Mesodermal cell (in vitro differentiated cells): ENCODE data around the gene KRTAP10-9.
"Not testable (repeated sequence)": the region's sequence is repeated elsewhere in the genome, so short reads cannot be mapped to it uniquely, and the experiment has no call there.

Experiments
- H3K27ac ChIP-seq: 2 replicates; pipeline ENCODE4 v1.7.0; 2013; ENCODE audit warnings: mild to moderate bottlenecking, low read depth, low read length, moderate library complexity; ENCODE audit not compliant: severe bottlenecking
- H3K36me3 ChIP-seq: 2 replicates; pipeline ENCODE4 v1.7.1; 2013; ENCODE audit warnings: mild to moderate bottlenecking, low read length, moderate library complexity; ENCODE audit not compliant: control insufficient read depth, insufficient read depth
- H3K4me1 ChIP-seq: one replicate; pipeline ENCODE4 v1.7.1; 2013; ENCODE audit warnings: mild to moderate bottlenecking, low read length; ENCODE audit not compliant: insufficient read depth, control insufficient read depth, poor library complexity, severe bottlenecking
- H3K4me3 ChIP-seq: 2 replicates; pipeline ENCODE4 v1.7.0; 2013; ENCODE audit warnings: low read length, control low read depth, mild to moderate bottlenecking; ENCODE audit not compliant: insufficient read depth, poor library complexity, severe bottlenecking; ENCODE audit errors: extremely low read depth
- H3K9me3 ChIP-seq: 2 replicates; pipeline ENCODE4 v1.7.1; 2013; ENCODE audit warnings: mild to moderate bottlenecking, low read length, moderate library complexity; ENCODE audit not compliant: control insufficient read depth
- WGBS, 2 experiments: methylation state at CpG; one replicate each; pipeline ENCODE4 v1.1.5; 2013; ENCODE audit warnings: missing lambda C conversion rate in 2 of 2; ENCODE audit not compliant: insufficient coverage in 2 of 2; 5-methylcytosine and 5-hydroxymethylcytosine counted together

The KRTAP10-9 gene

GRCh38 chr21:44606495-44606894 lies 20.4 kb upstream of the KRTAP10-9 start:
- Histone ChIP-seq H3K27ac (no peak overlapping the region), H3K9me3 (peaks cover 20% of the 10 kb centered on the region), H3K36me3 (no peaks in the 10 kb centered on the region), H3K4me3 (no peak overlapping the region), H3K4me1 (no peaks in the 10 kb centered on the region)
- WGBS, 2 experiments = 76 to 80% methylated on average over 2 to 3 of the region's 4 CpGs

DNA sequence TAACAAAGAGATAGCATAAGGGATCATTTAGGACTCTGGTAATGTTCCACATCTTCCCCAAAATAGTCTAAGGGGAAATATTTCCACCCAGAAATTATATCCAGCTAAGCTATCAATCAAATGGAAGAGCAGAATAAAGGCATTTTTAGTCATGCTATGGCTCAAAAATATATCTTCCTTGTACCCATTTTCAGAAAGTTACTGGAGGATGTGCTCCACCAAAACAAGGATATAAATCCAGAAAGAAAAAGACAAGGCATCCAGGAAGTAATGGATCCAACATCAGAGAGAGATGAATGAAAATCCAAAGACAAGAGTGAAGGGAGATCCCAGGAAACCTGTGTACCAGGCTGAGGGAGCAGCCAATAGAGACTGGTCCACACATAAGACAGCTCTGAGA lies 17.7 kb upstream of the KRTAP10-9 start:
- no peak overlapping the region for H3K4me3 ChIP-seq
- H3K9me3 ChIP-seq = peaks cover 27% of the 10 kb centered on the region
- no peak overlapping the region for H3K27ac ChIP-seq
- no peaks in the 10 kb centered on the region for H3K36me3 ChIP-seq
- no peaks in the 10 kb centered on the region for H3K4me1 ChIP-seq

- H3K27ac ChIP-seq, H3K4me3 ChIP-seq, H3K36me3 ChIP-seq, H3K4me1 ChIP-seq: not testable (repeated sequence)
- WGBS, 2 experiments = 80 to 89% methylated on average over 7 of the region's 7 CpGs
- H3K9me3 ChIP-seq = peaks cover 24% of the 10 kb centered on the region
Measured at GRCh38 chr21:44610157-44610843, 16.6 kb upstream of the KRTAP10-9 start.

GRCh38 chr21:44611551-44611950 lies 15.3 kb upstream of the KRTAP10-9 start:
- Histone ChIP-seq H3K36me3 (no peaks in the 10 kb centered on the region), H3K4me3 (no peak overlapping the region), H3K4me1 (no peaks in the 10 kb centered on the region), H3K27ac (no peak overlapping the region), H3K9me3 (peaks cover 24% of the 10 kb centered on the region)
- 94 to 96% methylated on average over 3 to 4 of the region's 4 CpGs for WGBS, 2 experiments

GRCh38 chr21:44612029-44612486 lies 14.8 kb upstream of the KRTAP10-9 start, which contains the start of gene KRTAP10-8:
KRTAP10-8 (plus strand) TSS chr21:44612079; CDS start chr21:44612101, 22 bp downstream.
- Histone ChIP-seq H3K4me3 (no peak within 1 kb of the TSS), H3K9me3 (peaks cover 24% of the 10 kb centered on the region), H3K4me1 (no peaks in the 10 kb centered on the region), H3K27ac (no peak within 1 kb of the TSS), H3K36me3 (no peaks in the 10 kb centered on the region)
- 82 to 98% methylated on average over 7 of the region's 8 CpGs for WGBS, 2 experiments

- Histone ChIP-seq H3K27ac (no peak overlapping the region), H3K4me1 (no peaks in the 10 kb centered on the region), H3K9me3 (peaks cover 24% of the 10 kb centered on the region), H3K36me3 (no peaks in the 10 kb centered on the region), H3K4me3 (no peak overlapping the region)
- WGBS, 2 experiments = 88 to 93% methylated on average over 7 to 13 of the region's 13 CpGs
Measured at GRCh38 chr21:44612669-44613229, 14.1 kb upstream of the KRTAP10-9 start.

DNA sequence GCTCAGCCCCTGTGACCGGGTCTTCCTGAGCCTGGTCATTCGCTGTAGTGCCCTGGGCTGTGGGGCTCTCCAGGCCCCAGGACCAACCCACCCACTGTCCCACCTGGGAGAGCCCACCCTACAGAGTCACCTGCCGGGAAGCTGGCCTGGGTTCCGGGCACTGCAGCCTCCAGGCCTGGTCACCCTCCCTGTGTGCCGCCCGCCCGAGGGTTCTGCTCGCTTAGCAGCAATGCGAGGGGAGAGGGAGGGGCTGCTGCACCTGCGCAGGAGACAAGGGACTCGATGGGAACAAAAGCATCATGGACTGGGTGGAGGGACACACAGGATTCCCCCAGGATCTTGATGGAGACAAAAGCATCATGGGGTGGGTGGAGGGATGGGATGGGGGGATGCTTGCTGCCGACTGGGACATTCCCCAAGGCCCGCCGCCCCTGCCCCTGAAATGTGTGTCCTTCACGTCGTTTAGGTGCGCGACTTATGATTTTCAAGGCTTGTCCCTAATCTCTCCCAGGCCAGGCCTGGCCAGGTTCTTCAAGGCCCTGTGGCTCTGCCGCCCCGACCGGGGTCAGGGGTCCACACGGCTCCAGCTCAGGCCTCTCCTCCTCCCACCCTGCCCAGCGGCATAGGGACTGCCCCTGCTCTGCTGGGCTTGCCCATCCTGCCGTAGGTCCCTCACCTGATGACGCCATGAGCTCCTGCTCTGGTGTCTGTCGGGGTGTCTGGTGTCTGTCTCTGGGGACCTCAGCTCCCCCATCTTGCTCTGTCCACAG lies 13.3 kb upstream of the KRTAP10-9 start:
- H3K9me3 ChIP-seq = peaks cover 24% of the 10 kb centered on the region
- H3K4me1 ChIP-seq = no peaks in the 10 kb centered on the region
- no peak overlapping the region for H3K4me3 ChIP-seq
- no peaks in the 10 kb centered on the region for H3K36me3 ChIP-seq
- no peak overlapping the region for H3K27ac ChIP-seq
- WGBS, 2 experiments = 89 to 93% methylated on average over 21 to 22 of the region's 26 CpGs

GRCh38 chr21:44614161-44614631 lies 12.7 kb upstream of the KRTAP10-9 start:
- no peak overlapping the region for H3K27ac ChIP-seq
- H3K9me3 ChIP-seq = peaks cover 20% of the 10 kb centered on the region
- H3K4me3 ChIP-seq = no peak overlapping the region
- no peaks in the 10 kb centered on the region for H3K36me3 ChIP-seq
- no peaks in the 10 kb centered on the region for H3K4me1 ChIP-seq
- WGBS, 2 experiments = 91 to 92% methylated on average over 9 to 14 of the region's 20 CpGs

DNA sequence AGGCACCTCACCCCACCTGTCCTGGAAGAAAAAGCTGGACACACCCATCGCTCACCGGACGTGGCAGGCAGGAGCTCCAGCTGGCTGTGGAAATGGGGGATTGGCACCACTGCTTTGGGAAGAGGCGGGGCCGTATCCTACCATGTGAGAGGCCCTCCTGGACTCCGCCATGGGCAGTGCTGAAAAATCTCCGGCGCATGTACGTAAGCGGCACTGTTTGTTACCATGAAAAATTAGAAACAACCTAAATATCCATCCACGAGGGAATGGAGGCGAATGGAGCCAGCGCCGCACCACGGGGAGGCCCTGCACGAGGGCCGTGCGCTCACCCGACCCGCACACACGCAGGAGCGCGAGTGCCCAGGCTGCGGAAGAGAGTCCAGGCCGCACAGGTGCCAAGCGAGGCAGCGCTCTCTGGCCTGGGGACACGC lies 11.9 kb upstream of the KRTAP10-9 start:
- 94 to 95% methylated on average over 24 to 28 of the region's 28 CpGs for WGBS, 2 experiments
- Histone ChIP-seq H3K4me1 (no peaks in the 10 kb centered on the region), H3K27ac (no peak overlapping the region), H3K36me3 (no peaks in the 10 kb centered on the region), H3K9me3 (peaks cover 25% of the 10 kb centered on the region), H3K4me3 (no peak overlapping the region)

DNA sequence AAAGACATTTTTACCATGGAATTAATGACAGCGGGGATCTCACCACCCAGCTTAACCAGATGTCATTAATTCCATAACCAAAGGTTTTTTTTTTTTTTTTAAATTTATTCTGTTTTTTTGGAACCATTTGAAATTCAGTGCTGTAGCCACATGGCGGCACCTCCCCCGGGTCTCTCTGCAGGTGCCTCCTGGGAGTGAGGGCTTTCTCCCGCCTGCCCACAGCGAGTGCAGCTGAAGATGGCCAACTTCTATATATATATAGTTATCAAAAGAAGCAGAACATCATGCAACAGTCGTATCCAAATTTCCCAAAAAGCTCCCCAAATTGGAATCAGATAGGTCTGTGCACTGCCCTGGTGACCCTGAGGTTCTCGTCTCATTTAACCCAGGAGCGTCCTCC lies 11.4 kb upstream of the KRTAP10-9 start:
- Histone ChIP-seq H3K27ac (no peak overlapping the region), H3K36me3 (no peaks in the 10 kb centered on the region), H3K4me1 (no peaks in the 10 kb centered on the region), H3K9me3 (peaks cover 24% of the 10 kb centered on the region), H3K4me3 (no peak overlapping the region)
- WGBS, 2 experiments = 93 to 94% methylated on average over 2 to 3 of the region's 8 CpGs
